Transverse colon (tissue), 4 donors: ENCODE results near the gene CTNNA1. TPM values are rescaled to one million over a fixed set of nuclear protein-coding genes. Genes with fewer than 3 reads are reported as not detected.

Experiments used
- DNase-seq: peaks from one replicate; pipeline ENCODE4 v3.0.0-alpha.2; 2019
- H3K27ac ChIP-seq, 4 donors: fragments of 200-600 bp; sonication (generic); 2 replicates each; pipeline ENCODE4 v1.5.1; 2016 to 2018; ENCODE audit warnings: inconsistent platforms in 4 of 4
- H3K27me3 ChIP-seq: fragments of 200-600 bp; sonication (generic); 2 replicates; pipeline ENCODE4 v1.5.1; 2017; ENCODE audit warnings: inconsistent platforms
- H3K36me3 ChIP-seq, 4 donors: fragments of 200-600 bp; sonication (generic); 2 replicates each; pipeline ENCODE4 v1.5.1; 2017 to 2019; ENCODE audit warnings: inconsistent platforms in 4 of 4
- H3K4me1 ChIP-seq, 4 donors: fragments of 200-600 bp; sonication (generic); 2 replicates each; pipeline ENCODE4 v1.5.1; 2017 to 2020; ENCODE audit warnings: inconsistent platforms in 4 of 4
- H3K4me3 ChIP-seq, 4 donors: fragments of 200-600 bp; sonication (generic); 1 replicate in 1 of 4; 2 replicates in 3 of 4; pipeline versions ENCODE4 v1.5.1 to v1.6.1; 2017 to 2019; ENCODE audit warnings: inconsistent platforms in 4 of 4
- H3K9me3 ChIP-seq, 2 donors: fragments of 200-600 bp; sonication (generic); 2 replicates each; pipeline ENCODE4 v1.5.1; 2017 to 2019; ENCODE audit warnings: inconsistent platforms in 2 of 2
- CTCF ChIP-seq, 5 experiments: fragments of 200-600 bp in 3 of 5; fragments of 450-650 bp in 2 of 5; sonication (generic) in 3 of 5; IDR thresholded peaks; 1 replicate in 2 of 5; 2 replicates in 3 of 5; pipeline ENCODE4 v1.5.1; 2016 to 2017; ENCODE audit warnings: antibody characterized with exemption in 5 of 5, inconsistent platforms in 3 of 5, mild to moderate bottlenecking in 2 of 5, moderate library complexity in 1 of 5
- EP300 ChIP-seq: sonication (generic); formaldehyde crosslinking; IDR thresholded peaks from one replicate; pipeline ENCODE4 v1.6.1; 2017; ENCODE audit warnings: antibody characterized with exemption, low read depth
- POLR2A ChIP-seq: fragments of 450-650 bp; IDR thresholded peaks from one replicate; pipeline ENCODE4 v1.6.1; 2016; ENCODE audit warnings: antibody characterized with exemption, mild to moderate bottlenecking, moderate library complexity
- POLR2AphosphoS5 ChIP-seq, 3 donors: sonication (generic); formaldehyde crosslinking; IDR thresholded peaks; one replicate each; pipeline ENCODE4 v1.6.1; 2016; ENCODE audit warnings: antibody characterized with exemption in 3 of 3
- WGBS, 2 donors: methylation state at CpG; one replicate each; pipeline ENCODE4 v1.1.5; 2018; ENCODE audit warnings: low coverage in 1 of 2; 5-methylcytosine and 5-hydroxymethylcytosine counted together
- in situ Hi-C, 4 donors: fragments of 200-750 bp; cut with MboI; loops; one replicate each; pipeline versions ENCODE4 v1.15.0 to v1.15.1; 2017; ENCODE audit warnings: low sequenced_read_pairs in 3 of 4, low pct_ligation_motif_present in 1 of 4, low pct_unique_long_range_greater_than_20kb in 1 of 4
- intact Hi-C: fragments of 100-400 bp; cut with DNase I; formaldehyde crosslinking; loops from one replicate; pipeline ENCODE4 v1.15.1; 2023; ENCODE audit warnings: low total_unique reads
- total RNA-seq, 4 donors: library from RNA; depleted of rRNA; stranded (reverse); fragments of >200 nt; gene quantifications; one replicate each; pipeline ENCODE4 v1.1.0, GENCODE V29; 2016

The CTNNA1 gene
- total RNA-seq, 4 donors from 2014 or later: 272 to 381 (median 316) TPM

- intact Hi-C loops: no loop called here
- H3K9me3 ChIP-seq: no peaks in the 10 kb centered on the region
- WGBS, 2 donors: 89 to 90% methylated on average over 3 to 4 of the region's 4 CpGs
- peaks cover 0 to 22% (median 4%) of the 10 kb centered on the region in 4 donors for H3K36me3 ChIP-seq
- no peak for DNase-seq
- no peaks in the 10 kb centered on the region for H3K27me3 ChIP-seq
- H3K4me3 ChIP-seq: no peak overlapping the region
- no peaks in the 10 kb centered on the region for H3K4me1 ChIP-seq
- H3K27ac ChIP-seq: no peak overlapping the region
- TF ChIP-seq POLR2AphosphoS5 (IDR thresholded peaks at IDR 0.05): no peak
- no peak for TF ChIP-seq EP300
- TF ChIP-seq CTCF (IDR thresholded peaks at IDR 0.05): no peak
- TF ChIP-seq POLR2A: no peak
- in situ Hi-C loops: no loop called here
Measured at GRCh38 chr5:138912093-138912492, 158.9 kb downstream of the CTNNA1 start.

- no peaks in the 10 kb centered on the region for H3K27me3 ChIP-seq
- 98 to 100% methylated on average over 1 to 3 of the region's 3 CpGs for WGBS, 2 donors
- H3K9me3 ChIP-seq: no peaks in the 10 kb centered on the region
- H3K27ac ChIP-seq: no peak overlapping the region
- DNase-seq: no peak
- intact Hi-C loops: no loop called here
- H3K36me3 ChIP-seq: peaks cover 0 to 14% (median 2%) of the 10 kb centered on the region in 4 donors
- no peak overlapping the region for H3K4me3 ChIP-seq
- no peaks in the 10 kb centered on the region for H3K4me1 ChIP-seq
- in situ Hi-C loops: no loop called here
- TF ChIP-seq POLR2AphosphoS5 (IDR thresholded peaks at IDR 0.05): no peak
- no peak for TF ChIP-seq EP300
- no peak for TF ChIP-seq POLR2A
- TF ChIP-seq CTCF (IDR thresholded peaks at IDR 0.05): no peak
Measured at GRCh38 chr5:138913773-138914172, 160.5 kb downstream of the CTNNA1 start.

- no peak for TF ChIP-seq CTCF (IDR thresholded peaks at IDR 0.05)
- no peak for TF ChIP-seq POLR2A
- TF ChIP-seq EP300: no peak
- TF ChIP-seq POLR2AphosphoS5 (IDR thresholded peaks at IDR 0.05): no peak
- in situ Hi-C loops (no loop called here), intact Hi-C loops (no loop called here)
- H3K27me3 ChIP-seq: no peaks in the 10 kb centered on the region
- WGBS, 2 donors: 89 to 90% methylated on average over 1 to 3 of the region's 3 CpGs
- no peak for DNase-seq
- peaks cover 0 to 14% (median 0%) of the 10 kb centered on the region in 4 donors for H3K36me3 ChIP-seq
- no peak overlapping the region for H3K4me3 ChIP-seq
- no peaks in the 10 kb centered on the region for H3K4me1 ChIP-seq
- H3K9me3 ChIP-seq: no peaks in the 10 kb centered on the region
- H3K27ac ChIP-seq: no peak overlapping the region
Measured at GRCh38 chr5:138914338-138914737, 161.1 kb downstream of the CTNNA1 start.

- WGBS, 2 donors: 82 to 86% methylated on average over 2 to 4 of the region's 4 CpGs
Measured at GRCh38 chr5:138918686-138919085, 165.5 kb downstream of the CTNNA1 start.

More at GRCh38 chr5:138918686-138919085, 165.5 kb downstream of the CTNNA1 start:
- H3K4me1 ChIP-seq: no peaks in the 10 kb centered on the region
- in situ Hi-C loops: no loop called here
- intact Hi-C loops: no loop called here
- no peaks in the 10 kb centered on the region for H3K27me3 ChIP-seq
- H3K36me3 ChIP-seq: peaks cover 0 to 9% (median 0%) of the 10 kb centered on the region in 4 donors
- no peak for TF ChIP-seq CTCF (IDR thresholded peaks at IDR 0.05)
- no peak overlapping the region for H3K4me3 ChIP-seq
- no peak for DNase-seq
- no peaks in the 10 kb centered on the region for H3K9me3 ChIP-seq
- H3K27ac ChIP-seq: no peak overlapping the region
